Loucy (cell line): Measurements from ENCODE around the gene MDM4.

Experiments
- H2AFZ ChIP-seq: fragments of 200-600 bp; sonication (generic); 2 replicates; pipeline ENCODE4 v1.6.0; 2016; ENCODE audit warnings: antibody characterized with exemption, mild to moderate bottlenecking, low read length, moderate library complexity
- H3F3A ChIP-seq: fragments of 200-600 bp; 2 replicates; pipeline ENCODE4 v1.6.0; 2016; ENCODE audit warnings: antibody characterized with exemption, low read depth, mild to moderate bottlenecking
- H3K27me3 ChIP-seq: fragments of 200-600 bp; sonication (generic); 2 replicates; pipeline ENCODE4 v1.6.1; 2014; ENCODE audit warnings: low read length, mild to moderate bottlenecking; ENCODE audit not compliant: insufficient read depth, poor library complexity, severe bottlenecking
- H3K36me3 ChIP-seq: fragments of 200-600 bp; sonication (generic); 2 replicates; pipeline ENCODE4 v1.6.1; 2016; ENCODE audit warnings: low read length; ENCODE audit not compliant: insufficient read depth
- H3K4me1 ChIP-seq: fragments of 200-600 bp; sonication (generic); 2 replicates; pipeline ENCODE4 v1.5.1; 2014; ENCODE audit warnings: low read length, mild to moderate bottlenecking; ENCODE audit not compliant: insufficient read depth, poor library complexity, severe bottlenecking
- H3K4me2 ChIP-seq: fragments of 200-600 bp; sonication (generic); 2 replicates; pipeline ENCODE4 v1.6.0; 2014; ENCODE audit warnings: antibody characterized with exemption, low read length, low read depth, mild to moderate bottlenecking; ENCODE audit not compliant: poor library complexity, severe bottlenecking
- H3K4me3 ChIP-seq: fragments of 200-600 bp; sonication (generic); 2 replicates; pipeline ENCODE4 v1.5.1; 2014; ENCODE audit warnings: low read length, mild to moderate bottlenecking, mixed read lengths; ENCODE audit not compliant: poor library complexity, severe bottlenecking
- H3K79me2 ChIP-seq: fragments of 200-600 bp; sonication (generic); 2 replicates; pipeline ENCODE4 v1.6.1; 2014; ENCODE audit warnings: low read length; ENCODE audit not compliant: insufficient read depth
- H3K9ac ChIP-seq: fragments of 200-600 bp; sonication (generic); 2 replicates; pipeline ENCODE4 v1.6.0; 2014; ENCODE audit warnings: mild to moderate bottlenecking, low read depth, low read length, moderate library complexity; ENCODE audit not compliant: poor library complexity, severe bottlenecking
- H3K9me2 ChIP-seq: fragments of 200-600 bp; sonication (generic); replicated peaks from 2 replicates; pipeline ENCODE4 v1.6.1; 2016; ENCODE audit warnings: low read depth, low read length, mixed read lengths
- H3K9me3 ChIP-seq: fragments of 200-600 bp; sonication (generic); 2 replicates; pipeline ENCODE4 v1.6.1; 2014; ENCODE audit warnings: mild to moderate bottlenecking, antibody characterized with exemption, low read length, low read depth; ENCODE audit not compliant: insufficient read depth
- H4K20me1 ChIP-seq: fragments of 200-600 bp; sonication (generic); 2 replicates; pipeline ENCODE4 v1.6.0; 2014; ENCODE audit warnings: antibody characterized with exemption, low read length, mild to moderate bottlenecking; ENCODE audit not compliant: insufficient read depth, poor library complexity, severe bottlenecking
- EZH2phosphoT487 ChIP-seq: fragments of 200-600 bp; IDR thresholded peaks from 2 replicates; pipeline ENCODE4 v1.6.1; 2018; ENCODE audit warnings: antibody characterized with exemption, mild to moderate bottlenecking, moderate library complexity, borderline replicate concordance
- TF ChIP-seq, protein P1 (sequence below): fragments of 200-600 bp; sonication (generic); conservative IDR thresholded peaks from 2 replicates; pipeline ENCODE4 v1.5.1; 2014; ENCODE audit warnings: mild to moderate bottlenecking, antibody characterized with exemption, low read length

The MDM4 gene

DNA sequence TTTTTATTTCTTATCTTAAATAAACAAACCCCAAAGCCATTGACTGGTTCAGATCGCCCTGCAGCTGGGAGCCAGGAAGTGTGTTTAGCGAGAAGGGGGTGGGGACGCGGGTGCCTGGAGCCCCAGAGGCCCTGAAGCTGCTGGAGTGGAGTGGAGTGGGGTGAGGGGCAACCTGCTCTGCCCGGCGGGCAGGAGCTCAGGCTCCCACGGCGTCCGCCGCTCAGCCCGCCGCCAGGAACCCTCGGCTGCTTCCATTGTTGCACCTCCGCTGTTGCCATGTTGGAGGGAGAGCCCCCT lies 22.3 kb upstream of the MDM4 start:
- peak overlapping the region; percentile 97 for H3K4me2 ChIP-seq
- H3K9me2 ChIP-seq = no peaks in the 10 kb centered on the region
- H3K9ac ChIP-seq = peak overlapping the region; percentile 91
- H3K4me1 ChIP-seq = peaks cover 45% of the 10 kb centered on the region
- TF ChIP-seq, protein P1, sequence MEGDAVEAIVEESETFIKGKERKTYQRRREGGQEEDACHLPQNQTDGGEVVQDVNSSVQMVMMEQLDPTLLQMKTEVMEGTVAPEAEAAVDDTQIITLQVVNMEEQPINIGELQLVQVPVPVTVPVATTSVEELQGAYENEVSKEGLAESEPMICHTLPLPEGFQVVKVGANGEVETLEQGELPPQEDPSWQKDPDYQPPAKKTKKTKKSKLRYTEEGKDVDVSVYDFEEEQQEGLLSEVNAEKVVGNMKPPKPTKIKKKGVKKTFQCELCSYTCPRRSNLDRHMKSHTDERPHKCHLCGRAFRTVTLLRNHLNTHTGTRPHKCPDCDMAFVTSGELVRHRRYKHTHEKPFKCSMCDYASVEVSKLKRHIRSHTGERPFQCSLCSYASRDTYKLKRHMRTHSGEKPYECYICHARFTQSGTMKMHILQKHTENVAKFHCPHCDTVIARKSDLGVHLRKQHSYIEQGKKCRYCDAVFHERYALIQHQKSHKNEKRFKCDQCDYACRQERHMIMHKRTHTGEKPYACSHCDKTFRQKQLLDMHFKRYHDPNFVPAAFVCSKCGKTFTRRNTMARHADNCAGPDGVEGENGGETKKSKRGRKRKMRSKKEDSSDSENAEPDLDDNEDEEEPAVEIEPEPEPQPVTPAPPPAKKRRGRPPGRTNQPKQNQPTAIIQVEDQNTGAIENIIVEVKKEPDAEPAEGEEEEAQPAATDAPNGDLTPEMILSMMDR = no peak
- TF ChIP-seq EZH2phosphoT487 = no peak
- no peaks in the 10 kb centered on the region for H3K27me3 ChIP-seq
- peak overlapping the region; percentile 84 for H3K4me3 ChIP-seq
- no peaks in the 10 kb centered on the region for H3K36me3 ChIP-seq
- H3K9me3 ChIP-seq = no peaks in the 10 kb centered on the region
- peaks cover 48% of the 10 kb centered on the region for H3K79me2 ChIP-seq
- no peaks in the 10 kb centered on the region for H3F3A ChIP-seq
- peaks cover 19% of the 10 kb centered on the region for H4K20me1 ChIP-seq
- peak overlapping the region; percentile 79 for H2AFZ ChIP-seq

DNA sequence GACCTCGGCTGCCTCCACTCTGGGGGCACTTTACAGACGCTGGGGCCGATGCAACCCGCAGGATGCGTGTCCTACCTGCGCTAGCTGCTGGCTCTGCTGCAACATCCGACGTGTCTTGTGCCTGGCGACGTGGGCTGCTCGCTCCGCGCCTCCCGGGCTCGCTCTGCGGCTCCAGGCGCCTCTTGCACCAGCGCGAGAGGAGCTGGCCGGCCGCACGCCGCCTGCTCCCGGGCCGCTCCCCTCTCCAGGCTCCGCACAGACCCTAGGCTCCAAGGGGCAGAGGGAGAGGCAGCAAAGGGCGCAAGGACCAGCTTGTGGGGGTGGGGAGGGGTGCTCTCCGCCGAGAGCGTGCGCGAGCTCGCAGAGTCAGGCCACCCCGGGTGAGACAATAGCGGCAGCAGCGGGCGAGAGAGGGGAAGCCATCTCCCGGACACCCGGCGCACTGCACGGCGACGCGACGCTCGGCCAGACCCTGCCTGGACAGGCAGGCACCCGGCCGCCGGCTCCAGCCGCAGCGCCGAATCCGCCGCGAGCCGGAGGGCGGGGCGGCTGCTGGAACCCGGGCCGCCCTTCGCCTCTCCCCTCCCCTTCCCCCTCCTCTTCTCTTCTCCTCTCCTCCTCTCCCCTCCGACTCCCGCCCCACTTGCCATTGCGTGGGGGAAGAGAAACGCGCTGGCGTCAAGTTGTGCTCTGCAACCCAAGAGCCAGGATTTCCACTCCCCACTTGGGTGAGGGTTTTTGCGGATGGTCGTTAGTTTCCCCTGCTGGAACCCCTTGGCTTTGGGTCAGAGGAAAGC lies 21.7 kb upstream of the MDM4 start, which contains the start of gene PIK3C2B:
TSS of gene PIK3C2B (minus strand) at position 525 of the 797 bp plus-strand sequence. CDS start 25,003 bp downstream, outside the sequence.
- Histone ChIP-seq H3K36me3 (no peaks in the 10 kb centered on the region), H3K4me1 (peaks cover 43% of the 10 kb centered on the region), H4K20me1 (peaks cover 19% of the 10 kb centered on the region), H2AFZ (peak within 1 kb of the TSS; percentile 89), H3K27me3 (no peaks in the 10 kb centered on the region), H3K4me2 (peak within 1 kb of the TSS; percentile 97), H3F3A (no peaks in the 10 kb centered on the region), H3K4me3 (peak within 1 kb of the TSS; percentile 84), H3K9me3 (no peaks in the 10 kb centered on the region), H3K9ac (peak within 1 kb of the TSS; percentile 91), H3K9me2 (no peaks in the 10 kb centered on the region), H3K79me2 (peaks cover 42% of the 10 kb centered on the region)
- no peak for TF ChIP-seq EZH2phosphoT487
- TF ChIP-seq, protein P1 = peak; percentile 29

DNA sequence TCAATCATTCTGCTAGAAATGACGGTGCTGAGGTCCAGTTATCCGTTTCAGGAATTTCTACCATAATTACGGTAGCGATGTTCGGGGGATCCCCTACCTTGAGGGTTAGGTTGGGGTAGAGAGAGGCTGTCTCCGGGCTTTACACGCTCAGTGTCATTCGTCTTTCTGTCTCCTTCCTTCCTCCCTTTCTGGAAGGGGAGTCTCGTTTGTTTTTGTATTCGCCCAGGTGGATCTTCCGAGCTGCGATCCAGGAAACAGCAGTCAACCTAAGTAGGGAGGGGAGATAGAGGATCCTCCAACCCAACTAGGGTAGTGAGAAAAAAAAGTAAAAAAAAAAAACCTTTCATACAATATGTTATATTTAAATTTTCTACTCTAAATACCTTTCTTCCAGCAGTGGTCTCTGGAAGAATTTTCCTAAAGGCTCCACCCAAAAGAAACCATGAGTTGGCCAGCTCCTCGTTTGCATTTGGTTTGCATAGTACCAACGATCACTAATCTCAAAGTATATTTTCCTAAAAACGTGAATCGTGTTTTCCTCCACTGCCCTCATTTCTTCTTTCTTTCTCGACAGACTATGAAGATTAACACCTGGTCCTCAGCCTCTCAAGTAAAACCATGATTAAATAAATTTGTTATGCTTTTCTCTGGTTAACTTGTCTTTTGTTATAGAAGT lies 21.0 kb upstream of the MDM4 start:
- peak overlapping the region; percentile 91 for H3K9ac ChIP-seq
- no peaks in the 10 kb centered on the region for H3F3A ChIP-seq
- peaks cover 35% of the 10 kb centered on the region for H3K79me2 ChIP-seq
- no peaks in the 10 kb centered on the region for H3K9me3 ChIP-seq
- peak overlapping the region; percentile 97 for H3K4me2 ChIP-seq
- peak overlapping the region; percentile 89 for H2AFZ ChIP-seq
- H4K20me1 ChIP-seq = peaks cover 18% of the 10 kb centered on the region
- no peaks in the 10 kb centered on the region for H3K36me3 ChIP-seq
- TF ChIP-seq, protein P1 = no peak
- no peak for TF ChIP-seq EZH2phosphoT487
- H3K4me1 ChIP-seq = peaks cover 36% of the 10 kb centered on the region
- no peaks in the 10 kb centered on the region for H3K27me3 ChIP-seq
- H3K9me2 ChIP-seq = no peaks in the 10 kb centered on the region
- H3K4me3 ChIP-seq = peak overlapping the region; percentile 84
